GM10266 (cell line): Measurements from ENCODE around the gene AGBL3.

Experiments
- DNase-seq: peaks from one replicate; pipeline ENCODE4 v3.0.0; 2012; ENCODE audit errors: extremely low spot score
- TF ChIP-seq, protein P1 (sequence below): IDR thresholded peaks from 2 replicates; pipeline ENCODE4 v1.5.1; 2012; ENCODE audit warnings: mild to moderate bottlenecking, low read depth; ENCODE audit not compliant: control insufficient read depth, insufficient read depth; ENCODE audit errors: missing control alignments

The AGBL3 gene

DNA sequence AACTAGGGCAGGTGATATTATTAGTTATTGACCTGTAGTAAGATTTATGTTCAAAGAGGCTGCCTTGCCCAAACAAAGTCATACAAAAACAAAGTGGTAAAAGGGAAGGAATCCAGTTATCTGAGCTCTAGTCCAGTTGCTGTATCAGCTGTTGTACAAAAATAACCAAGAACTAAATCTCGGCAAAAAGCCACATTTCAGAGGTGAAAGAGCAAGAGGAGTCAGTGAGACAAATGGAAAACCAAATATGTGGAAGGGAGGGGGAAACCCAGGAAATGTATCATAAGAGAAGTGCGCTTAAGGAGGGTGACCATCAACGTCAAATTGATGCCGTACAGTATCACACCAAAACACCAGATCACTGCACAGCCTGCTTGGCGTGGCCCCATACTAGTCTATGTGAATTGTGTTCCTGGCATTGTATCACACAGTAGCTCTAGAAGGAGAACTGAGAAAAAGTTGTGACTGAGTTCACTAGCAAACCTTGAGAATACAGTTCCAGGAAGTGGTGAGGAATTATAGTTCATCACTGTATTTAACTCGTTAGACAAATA is 6.4 kb downstream of the AGBL3 start:
- DNase-seq, result peak; percentile 59
- TF ChIP-seq, protein P1, sequence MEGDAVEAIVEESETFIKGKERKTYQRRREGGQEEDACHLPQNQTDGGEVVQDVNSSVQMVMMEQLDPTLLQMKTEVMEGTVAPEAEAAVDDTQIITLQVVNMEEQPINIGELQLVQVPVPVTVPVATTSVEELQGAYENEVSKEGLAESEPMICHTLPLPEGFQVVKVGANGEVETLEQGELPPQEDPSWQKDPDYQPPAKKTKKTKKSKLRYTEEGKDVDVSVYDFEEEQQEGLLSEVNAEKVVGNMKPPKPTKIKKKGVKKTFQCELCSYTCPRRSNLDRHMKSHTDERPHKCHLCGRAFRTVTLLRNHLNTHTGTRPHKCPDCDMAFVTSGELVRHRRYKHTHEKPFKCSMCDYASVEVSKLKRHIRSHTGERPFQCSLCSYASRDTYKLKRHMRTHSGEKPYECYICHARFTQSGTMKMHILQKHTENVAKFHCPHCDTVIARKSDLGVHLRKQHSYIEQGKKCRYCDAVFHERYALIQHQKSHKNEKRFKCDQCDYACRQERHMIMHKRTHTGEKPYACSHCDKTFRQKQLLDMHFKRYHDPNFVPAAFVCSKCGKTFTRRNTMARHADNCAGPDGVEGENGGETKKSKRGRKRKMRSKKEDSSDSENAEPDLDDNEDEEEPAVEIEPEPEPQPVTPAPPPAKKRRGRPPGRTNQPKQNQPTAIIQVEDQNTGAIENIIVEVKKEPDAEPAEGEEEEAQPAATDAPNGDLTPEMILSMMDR, result no peak

DNA sequence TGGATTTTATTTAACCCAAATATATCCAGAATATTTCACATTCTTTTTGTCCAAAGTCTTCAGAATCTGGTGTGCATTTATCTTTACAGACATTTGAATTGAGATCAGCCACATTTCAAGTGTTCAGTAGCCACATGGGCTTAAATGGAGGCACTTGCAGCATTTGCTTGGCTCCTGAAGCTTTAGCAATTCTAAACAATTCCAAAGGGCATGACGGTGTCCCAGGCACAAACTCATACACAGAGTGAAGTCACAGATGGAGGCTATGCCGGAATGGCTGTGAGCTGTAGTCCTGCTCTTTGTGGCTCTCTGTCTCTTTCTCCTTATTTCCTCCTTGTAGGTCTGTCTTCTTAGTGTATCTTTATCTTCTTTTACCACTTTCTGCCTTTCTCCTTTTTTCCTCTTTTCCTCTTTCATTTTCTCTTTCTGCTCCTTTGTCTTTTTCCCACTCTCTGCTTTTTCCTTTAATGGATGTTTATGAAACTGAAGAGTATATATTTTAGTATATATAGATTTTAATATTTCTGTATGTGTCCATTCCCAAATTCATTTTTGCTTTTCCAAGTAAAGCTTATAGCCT is 7.7 kb downstream of the AGBL3 start:
- DNase-seq, result no peak
- TF ChIP-seq, protein P1, result no peak

- TF ChIP-seq, protein P1, result no peak
- peak; percentile 49 for DNase-seq
These were observed 9.2 kb downstream of the AGBL3 start for GRCh38 chr7:134995239-134996096.

GRCh38 chr7:134996097-134996550 is 9.8 kb downstream of the AGBL3 start:
- peak; percentile 55 for DNase-seq
- TF ChIP-seq, protein P1, result no peak

GRCh38 chr7:134997214-134997885 is 11.0 kb downstream of the AGBL3 start:
- TF ChIP-seq, protein P1, result no peak
- DNase-seq, result no peak

GRCh38 chr7:134999136-134999535 is 12.8 kb downstream of the AGBL3 start:
- DNase-seq, result no peak
- TF ChIP-seq, protein P1, result no peak
